ENCODE measurements around the gene TMEM150B.

TMEM150B gene

DNA sequence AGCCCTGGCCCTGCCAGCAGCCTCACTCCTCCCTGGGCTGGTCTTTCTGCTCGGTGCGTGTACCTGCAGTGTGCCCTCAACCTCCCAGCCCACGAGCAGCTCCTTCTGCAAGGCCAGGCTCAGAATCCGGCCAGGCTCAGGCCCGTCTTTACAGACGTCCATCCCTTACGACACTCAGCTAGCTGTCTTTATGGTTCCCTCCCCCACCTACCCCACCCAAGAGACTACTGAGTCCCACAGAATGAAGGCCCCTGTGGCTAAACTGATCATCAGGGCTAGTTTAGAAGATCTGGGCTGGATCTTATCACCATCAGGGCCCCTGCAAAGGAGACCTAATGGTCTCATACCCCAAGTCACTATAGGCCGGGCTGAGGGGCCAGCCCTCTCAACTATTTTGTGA, 10.7 kb downstream of the TMEM150B start:
- no peaks in the 10 kb centered on the region for H3K36me3 ChIP-seq

DNA sequence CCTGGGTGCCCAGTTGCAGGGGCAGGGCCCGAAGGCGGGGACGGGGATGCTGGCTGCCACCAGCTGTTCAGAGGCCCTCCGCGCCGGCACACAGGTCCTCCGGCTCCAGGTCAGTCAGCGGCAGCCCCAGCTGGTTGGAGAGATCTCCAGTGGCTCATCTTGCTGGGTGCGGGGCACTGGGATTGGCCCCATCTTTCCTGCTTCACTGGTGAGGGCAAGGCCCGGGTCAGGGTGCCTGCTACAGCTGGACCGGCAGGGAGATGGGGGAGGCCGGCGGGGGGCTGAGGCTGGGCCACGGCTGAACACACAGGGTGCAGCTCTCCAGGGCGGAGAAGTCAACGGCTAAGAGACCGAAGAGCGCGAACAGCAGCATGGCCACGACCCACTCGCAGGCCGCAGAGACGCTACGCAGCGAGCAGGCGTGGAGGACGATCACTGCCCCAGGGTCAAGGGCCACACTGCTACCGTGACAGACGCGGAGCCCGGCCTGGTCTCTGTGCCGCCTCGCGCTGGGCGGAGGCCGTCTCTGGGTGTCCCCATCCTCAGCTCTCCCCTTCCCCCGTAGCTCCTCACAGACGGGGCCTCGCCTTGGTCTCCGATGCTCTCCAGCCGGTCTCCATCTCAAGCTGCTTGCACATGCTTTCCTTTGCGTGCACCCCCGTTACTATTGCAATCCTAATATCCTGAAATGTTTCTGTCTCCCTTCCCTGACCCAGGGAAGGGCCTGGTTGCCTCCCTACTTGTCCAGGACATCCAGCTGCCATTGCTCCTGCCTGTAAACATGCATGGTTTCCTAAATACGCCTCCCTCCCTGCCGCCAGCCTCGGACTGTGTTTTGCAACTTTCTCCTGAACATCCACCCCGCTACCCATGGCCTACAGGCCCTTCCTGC, 12.3 kb downstream of the TMEM150B start:
- H3K27ac ChIP-seq, result no peak overlapping the region
- no peaks in the 10 kb centered on the region for H3K9me3 ChIP-seq
- no peaks in the 10 kb centered on the region for H3K36me3 ChIP-seq
- no peaks in the 10 kb centered on the region for H3K27me3 ChIP-seq
- TF ChIP-seq, protein P1, sequence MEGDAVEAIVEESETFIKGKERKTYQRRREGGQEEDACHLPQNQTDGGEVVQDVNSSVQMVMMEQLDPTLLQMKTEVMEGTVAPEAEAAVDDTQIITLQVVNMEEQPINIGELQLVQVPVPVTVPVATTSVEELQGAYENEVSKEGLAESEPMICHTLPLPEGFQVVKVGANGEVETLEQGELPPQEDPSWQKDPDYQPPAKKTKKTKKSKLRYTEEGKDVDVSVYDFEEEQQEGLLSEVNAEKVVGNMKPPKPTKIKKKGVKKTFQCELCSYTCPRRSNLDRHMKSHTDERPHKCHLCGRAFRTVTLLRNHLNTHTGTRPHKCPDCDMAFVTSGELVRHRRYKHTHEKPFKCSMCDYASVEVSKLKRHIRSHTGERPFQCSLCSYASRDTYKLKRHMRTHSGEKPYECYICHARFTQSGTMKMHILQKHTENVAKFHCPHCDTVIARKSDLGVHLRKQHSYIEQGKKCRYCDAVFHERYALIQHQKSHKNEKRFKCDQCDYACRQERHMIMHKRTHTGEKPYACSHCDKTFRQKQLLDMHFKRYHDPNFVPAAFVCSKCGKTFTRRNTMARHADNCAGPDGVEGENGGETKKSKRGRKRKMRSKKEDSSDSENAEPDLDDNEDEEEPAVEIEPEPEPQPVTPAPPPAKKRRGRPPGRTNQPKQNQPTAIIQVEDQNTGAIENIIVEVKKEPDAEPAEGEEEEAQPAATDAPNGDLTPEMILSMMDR (IDR thresholded peaks at IDR 0.05), result no peak
- no peak overlapping the region for H3K4me3 ChIP-seq (ENCODE audit: low read depth in 1 of 2, low read length in 1 of 2)
- peaks cover 0 to 4% of the 10 kb centered on the region in 2 experiments for H3K4me1 ChIP-seq (ENCODE audit: control insufficient read depth in 1 of 2, insufficient read depth in 1 of 2, low read depth in 1 of 2, low read length in 1 of 2)

More for the DNA sequence above, 10.7 kb downstream of the TMEM150B start:
- no peak overlapping the region for H3K27ac ChIP-seq
- H3K4me1 ChIP-seq (ENCODE audit: control insufficient read depth in 1 of 2, insufficient read depth in 1 of 2, low read depth in 1 of 2, low read length in 1 of 2), result peaks cover 0 to 4% of the 10 kb centered on the region in 2 experiments
- no peaks in the 10 kb centered on the region for H3K9me3 ChIP-seq
- H3K4me3 ChIP-seq (ENCODE audit: low read depth in 1 of 2, low read length in 1 of 2), result no peak overlapping the region
- H3K27me3 ChIP-seq, result no peaks in the 10 kb centered on the region
- TF ChIP-seq, protein P1 (IDR thresholded peaks at IDR 0.05), result no peak

DNA sequence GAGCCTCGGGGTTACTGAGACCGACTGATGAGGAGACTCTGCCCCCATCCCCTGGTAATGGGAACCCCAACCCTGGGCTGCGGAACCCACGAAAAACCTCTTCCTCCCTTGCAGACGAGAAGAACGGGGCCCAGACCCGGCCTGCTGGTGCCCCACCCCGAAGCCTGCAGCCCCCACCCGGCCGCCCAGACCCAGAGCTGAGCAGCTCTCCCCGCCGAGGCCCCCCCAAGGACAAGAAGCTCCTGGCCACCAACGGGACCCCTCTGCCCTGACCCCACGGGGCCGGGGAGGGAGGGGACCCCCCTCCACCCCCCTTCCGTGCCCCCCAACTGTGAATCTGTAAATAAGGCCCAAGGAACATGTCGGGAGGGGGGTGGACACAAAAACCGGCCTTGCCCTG, 13.3 kb downstream of the TMEM150B start:
- H3K36me3 ChIP-seq, result no peaks in the 10 kb centered on the region
- TF ChIP-seq, protein P1 (IDR thresholded peaks at IDR 0.05), result no peak
- H3K27ac ChIP-seq, result no peak overlapping the region
- H3K4me1 ChIP-seq (ENCODE audit: control insufficient read depth in 1 of 2, insufficient read depth in 1 of 2, low read depth in 1 of 2, low read length in 1 of 2), result peaks cover 0 to 4% of the 10 kb centered on the region in 2 experiments
- H3K9me3 ChIP-seq, result no peaks in the 10 kb centered on the region
- no peaks in the 10 kb centered on the region for H3K27me3 ChIP-seq
- no peak overlapping the region for H3K4me3 ChIP-seq (ENCODE audit: low read depth in 1 of 2, low read length in 1 of 2)

DNA sequence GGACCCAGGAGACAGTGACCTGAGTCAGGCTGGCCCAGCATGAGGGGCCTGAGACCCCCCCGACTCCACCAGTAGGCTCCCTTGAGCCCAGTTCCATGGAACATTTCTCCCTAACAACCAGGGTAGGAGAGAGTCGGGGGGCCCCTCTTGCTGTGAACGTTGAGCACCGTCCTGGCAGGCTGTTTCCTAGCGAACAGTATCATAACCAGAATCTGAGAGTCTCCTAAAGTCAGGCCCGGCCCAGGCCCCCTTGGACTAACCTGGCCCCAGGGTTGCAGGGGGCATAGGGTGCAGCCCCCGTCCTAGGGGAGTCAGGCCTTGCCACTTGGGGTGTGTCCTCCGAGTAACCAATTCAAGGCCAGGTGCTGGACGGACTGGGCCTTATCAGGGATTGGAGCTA, 13.7 kb downstream of the TMEM150B start:
- TF ChIP-seq, protein P1 (IDR thresholded peaks at IDR 0.05), result no peak
- H3K9me3 ChIP-seq, result no peaks in the 10 kb centered on the region
- peaks cover 0 to 3% of the 10 kb centered on the region in 2 experiments for H3K4me1 ChIP-seq (ENCODE audit: control insufficient read depth in 1 of 2, insufficient read depth in 1 of 2, low read depth in 1 of 2, low read length in 1 of 2)
- no peak overlapping the region for H3K4me3 ChIP-seq (ENCODE audit: low read depth in 1 of 2, low read length in 1 of 2)
- H3K27me3 ChIP-seq, result no peaks in the 10 kb centered on the region
- H3K36me3 ChIP-seq, result no peaks in the 10 kb centered on the region
- no peak overlapping the region for H3K27ac ChIP-seq

DNA sequence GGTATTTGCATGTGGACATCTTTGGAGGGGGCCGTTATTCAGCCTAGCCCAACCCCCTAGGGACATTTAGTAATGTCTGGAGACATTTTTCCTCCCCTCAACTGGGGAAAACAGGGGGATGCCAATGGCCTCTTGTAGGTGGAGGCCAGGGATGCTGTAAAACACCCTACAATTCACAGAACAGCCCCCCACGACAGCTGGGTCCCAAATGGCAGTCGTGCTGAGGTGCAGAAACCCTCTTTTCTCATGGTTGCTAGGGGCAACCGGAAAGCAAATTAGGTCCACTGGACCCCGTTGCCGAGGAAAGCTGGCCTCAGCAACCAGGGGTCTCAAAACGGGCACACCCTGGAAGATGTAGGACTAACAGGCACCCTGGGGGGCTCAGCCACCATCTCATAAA, 14.6 kb downstream of the TMEM150B start:
- H3K36me3 ChIP-seq, result no peaks in the 10 kb centered on the region
- no peaks in the 10 kb centered on the region for H3K4me1 ChIP-seq (ENCODE audit: control insufficient read depth in 1 of 2, insufficient read depth in 1 of 2, low read depth in 1 of 2, low read length in 1 of 2)
- H3K9me3 ChIP-seq, result no peaks in the 10 kb centered on the region
- H3K27ac ChIP-seq, result no peak overlapping the region
- no peak overlapping the region for H3K4me3 ChIP-seq (ENCODE audit: low read depth in 1 of 2, low read length in 1 of 2)
- H3K27me3 ChIP-seq, result no peaks in the 10 kb centered on the region
- TF ChIP-seq, protein P1 (IDR thresholded peaks at IDR 0.05), result no peak

Data from neutrophil (primary cell).